GM21423 (cell line): ENCODE measurements around the gene MESP1.

ENCODE experiments used
- ATAC-seq: cut with Tn5 transposase; IDR thresholded peaks from one replicate; pipeline ENCODE4 v1.9.1; 2021; ENCODE audit warnings: mild to moderate bottlenecking, moderate library complexity; ENCODE audit not compliant: unreplicated experiment

MESP1 gene

DNA sequence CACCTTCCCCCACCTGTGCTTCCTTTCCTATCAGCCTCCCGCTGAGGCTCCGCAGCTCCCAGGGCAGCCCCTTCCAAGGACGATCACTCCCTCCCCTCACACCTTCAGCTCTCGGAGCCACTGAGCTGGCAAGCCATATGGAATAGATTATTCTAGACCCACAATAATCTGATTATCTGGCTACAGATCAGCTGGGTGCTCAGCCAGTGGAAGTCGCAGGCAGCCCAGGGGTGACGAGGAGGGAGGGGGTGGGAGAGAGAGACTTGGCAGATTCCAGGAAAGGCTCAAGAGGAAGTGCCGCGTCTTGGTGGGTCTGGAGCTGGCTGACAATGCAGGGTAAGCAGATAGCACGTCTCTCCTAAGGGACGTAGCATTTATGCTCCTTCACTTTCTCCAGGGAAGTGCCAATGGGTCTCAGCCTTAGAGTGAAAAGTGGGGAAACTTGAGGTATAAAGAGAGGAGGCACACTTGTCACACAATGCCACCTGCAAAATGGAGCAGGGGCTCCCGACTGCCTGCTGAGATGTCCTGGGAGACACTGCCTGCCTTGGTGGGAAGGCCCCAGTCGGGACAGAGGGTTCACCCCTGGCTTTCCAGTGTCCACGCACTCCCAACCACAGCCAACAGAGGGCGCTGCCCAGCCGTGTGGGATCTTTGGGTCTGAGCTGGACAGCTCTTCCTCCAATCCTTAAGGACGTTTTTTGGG is 9.4 kb upstream of the MESP1 start:
- ATAC-seq: no peak

DNA sequence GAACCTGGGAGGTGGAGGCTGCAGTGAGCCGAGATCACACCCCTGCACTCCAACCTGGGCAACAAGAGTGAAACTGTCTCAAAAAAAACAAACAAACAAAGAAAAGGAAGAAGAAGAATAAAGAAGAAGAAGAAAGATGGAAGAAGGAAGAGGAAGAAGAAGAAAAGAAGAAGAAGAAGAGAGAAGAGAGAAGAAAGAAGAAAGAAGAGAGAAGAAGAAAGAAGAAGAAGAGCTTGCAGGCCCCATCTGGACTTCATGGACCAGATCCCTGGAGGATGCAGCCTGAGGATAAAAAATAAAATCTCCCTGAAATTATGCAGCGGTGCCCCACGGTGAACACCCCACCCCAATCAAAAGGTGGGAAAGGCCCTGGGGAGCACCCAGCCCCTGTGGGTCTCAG is 8.8 kb upstream of the MESP1 start:
- no peak for ATAC-seq

DNA sequence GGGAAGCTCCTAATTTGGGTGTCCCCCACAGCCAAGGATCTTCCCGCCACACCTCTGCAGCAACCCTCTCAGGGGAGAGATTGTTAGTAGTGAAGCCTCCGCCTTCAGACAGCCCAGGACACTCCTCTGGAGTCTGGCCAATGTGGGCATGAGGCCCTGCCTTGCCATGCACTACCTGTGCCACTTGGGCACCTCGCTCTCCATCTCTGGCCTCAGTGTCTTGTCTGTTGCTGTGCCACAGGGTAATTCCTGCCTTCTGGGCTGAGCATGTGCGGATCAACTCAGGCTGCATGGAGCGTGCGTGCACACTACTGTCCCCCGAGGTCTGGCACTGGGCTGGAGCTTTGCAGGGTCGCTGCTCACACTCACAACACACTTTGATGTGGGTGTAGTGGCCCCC is 7.9 kb upstream of the MESP1 start:
- ATAC-seq: no peak

DNA sequence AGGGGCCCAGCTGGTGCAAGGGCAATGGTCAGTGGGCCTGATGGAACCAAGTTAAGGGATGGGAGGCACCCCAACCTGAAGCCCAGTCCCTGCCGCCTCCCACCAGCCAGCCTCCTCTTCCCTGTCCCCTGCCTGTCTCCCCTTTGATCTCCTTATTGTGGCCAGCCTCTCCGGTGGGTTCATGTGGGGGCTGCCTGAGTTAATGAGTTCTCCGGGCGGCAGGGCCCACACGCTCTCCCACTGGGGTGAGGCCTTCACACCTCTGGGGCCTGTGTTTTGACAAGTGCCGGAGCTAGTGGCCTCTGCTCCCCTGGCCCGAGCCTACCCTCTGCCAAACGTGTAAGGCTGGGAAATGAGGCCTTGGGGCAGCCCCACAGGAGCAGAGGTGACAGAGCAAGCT is 7.2 kb upstream of the MESP1 start:
- no peak for ATAC-seq

DNA sequence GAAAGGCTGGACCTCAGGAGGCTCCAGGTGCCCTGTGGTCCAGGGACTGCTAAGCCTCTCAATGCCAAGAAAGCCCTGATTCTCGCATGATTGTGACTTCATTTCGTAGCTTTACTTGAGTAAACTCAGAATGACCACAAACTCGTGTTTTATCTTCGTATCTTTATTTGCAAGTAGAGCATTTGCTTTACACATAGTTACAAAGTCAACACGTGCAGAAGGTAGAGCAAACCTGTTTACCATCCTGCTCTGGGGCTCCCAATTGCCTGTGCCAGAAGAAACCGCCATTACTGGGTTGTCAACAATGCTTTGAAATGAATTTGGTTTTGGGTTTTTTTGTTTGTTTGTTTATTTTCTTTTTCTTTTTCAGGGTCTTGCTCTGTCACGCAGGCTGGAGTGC is 5.8 kb upstream of the MESP1 start:
- ATAC-seq: no peak

DNA sequence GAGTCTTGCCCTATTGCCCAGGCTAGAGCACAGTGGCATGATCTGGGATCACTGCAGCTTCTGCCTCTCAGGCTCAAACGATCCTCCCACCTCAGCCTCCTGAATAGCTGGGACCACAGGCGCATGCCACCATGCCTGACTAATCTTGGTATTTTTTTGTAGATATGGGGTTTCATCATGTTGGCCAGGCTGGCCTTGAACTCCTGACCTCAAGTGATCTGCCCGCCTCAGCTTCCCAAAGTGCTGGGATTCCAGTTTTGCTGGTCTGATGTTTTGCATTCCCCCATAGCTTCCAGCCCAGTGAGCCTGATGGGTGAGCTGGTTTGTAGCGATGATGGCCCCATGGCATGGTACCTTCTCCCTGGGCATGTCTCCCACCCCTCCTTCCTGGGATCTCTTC is 4.7 kb upstream of the MESP1 start:
- no peak for ATAC-seq

DNA sequence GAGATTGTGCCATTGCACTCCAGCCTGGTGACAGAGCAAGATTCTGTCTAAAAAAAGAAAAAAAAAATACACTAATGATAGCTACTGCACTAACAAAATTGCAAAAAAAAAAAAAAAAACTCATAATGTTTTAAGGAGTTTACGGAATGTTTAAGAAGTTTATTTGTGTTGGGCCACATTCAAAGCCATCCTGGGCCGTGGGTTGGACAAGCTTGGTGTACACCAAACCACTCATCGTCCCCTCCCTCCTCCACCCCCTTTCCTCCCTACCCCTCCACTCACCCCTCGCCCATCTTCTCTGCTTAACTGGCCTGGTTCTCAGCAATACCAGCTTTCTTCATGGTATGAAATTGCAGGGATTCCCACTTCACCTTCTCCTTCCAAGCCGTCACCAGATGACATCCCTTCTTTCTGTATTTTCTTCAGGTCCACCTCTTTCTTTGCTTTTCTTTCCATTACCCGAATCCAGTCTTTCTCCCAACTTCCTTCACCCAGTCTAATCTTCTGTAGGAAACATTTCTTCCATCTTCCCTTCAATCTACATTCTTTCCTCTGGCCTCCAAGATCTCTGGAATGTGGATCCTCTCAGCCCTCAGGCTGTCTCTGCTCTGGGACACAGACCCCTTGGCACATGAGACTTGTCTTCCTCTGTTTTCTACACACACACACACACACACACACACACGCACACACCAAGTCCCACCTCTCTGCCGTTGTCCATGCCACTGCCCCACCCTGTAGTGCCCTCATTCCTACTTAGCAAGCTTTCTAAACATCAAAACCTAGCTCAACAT is 3.5 kb upstream of the MESP1 start:
- no peak for ATAC-seq

DNA sequence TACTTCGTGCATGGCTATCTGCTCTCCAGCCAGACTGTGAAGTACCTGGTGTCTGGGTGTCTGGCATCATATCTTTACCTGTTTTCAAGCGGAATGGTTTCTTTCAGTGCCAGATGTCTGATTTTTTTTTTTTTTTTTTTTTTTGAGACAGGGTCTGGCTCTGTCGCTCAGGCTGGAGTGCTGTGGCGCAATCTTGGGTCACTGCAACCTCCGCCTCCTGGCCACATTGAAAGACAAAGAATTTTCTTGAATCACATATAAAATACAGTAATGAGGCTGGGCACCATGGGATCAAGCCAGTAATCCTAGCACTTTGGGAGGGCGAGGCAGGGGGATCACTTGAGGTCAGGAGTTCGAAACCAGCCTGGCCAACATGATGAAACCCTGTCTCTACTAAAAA is 2.8 kb upstream of the MESP1 start:
- no peak for ATAC-seq

DNA sequence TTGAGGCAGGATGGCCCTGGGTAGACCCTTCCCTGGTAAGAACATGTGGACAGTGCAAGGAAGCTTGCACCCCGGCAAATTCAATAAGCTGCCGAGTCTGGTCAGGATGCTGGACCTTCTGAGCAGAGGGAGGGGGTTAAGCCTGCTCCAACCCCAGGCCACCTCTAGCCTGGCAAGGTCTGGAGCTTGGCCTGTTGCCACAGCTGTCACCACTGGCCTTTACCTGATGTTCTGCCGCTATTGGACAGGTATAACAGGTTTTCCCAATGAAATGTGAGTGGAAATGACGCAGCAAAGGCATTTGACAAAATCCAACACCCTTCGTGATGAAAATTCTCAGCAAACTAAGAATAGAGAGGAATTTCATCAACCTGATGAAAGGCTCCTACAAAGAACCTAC is 699 bp upstream of the MESP1 start:
- ATAC-seq: no peak

DNA sequence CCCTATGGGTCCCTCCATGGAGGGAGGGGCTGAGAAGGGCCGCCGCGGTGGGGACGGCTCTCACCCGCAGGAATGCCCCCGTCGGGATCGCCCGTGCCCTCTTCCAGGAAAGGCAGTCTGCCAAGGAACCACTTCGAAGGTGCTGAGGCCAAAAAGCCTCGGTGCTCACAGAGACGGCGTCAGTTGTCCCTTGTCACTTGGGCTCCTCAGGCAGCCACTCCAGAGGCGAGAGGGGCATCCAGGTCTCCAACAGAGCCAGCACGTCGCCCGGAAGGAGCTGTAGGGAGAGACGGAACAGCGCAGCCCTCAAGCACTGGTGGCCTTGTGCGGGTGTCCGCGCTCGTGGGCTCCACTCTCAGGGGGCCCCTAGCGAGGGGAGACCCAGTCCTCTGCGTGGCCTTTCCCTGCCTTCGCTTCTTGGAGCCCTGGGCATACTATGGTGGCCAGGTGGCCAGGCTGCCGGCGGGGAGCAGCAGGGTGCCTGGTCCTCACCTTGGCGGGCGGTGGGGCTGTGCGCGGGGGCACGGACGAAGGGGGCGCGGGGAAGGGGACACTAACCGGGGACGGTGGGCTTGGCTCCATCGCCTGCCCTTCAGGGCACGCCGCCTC is 994 bp downstream of the MESP1 start:
- ATAC-seq: peak; percentile 8

DNA sequence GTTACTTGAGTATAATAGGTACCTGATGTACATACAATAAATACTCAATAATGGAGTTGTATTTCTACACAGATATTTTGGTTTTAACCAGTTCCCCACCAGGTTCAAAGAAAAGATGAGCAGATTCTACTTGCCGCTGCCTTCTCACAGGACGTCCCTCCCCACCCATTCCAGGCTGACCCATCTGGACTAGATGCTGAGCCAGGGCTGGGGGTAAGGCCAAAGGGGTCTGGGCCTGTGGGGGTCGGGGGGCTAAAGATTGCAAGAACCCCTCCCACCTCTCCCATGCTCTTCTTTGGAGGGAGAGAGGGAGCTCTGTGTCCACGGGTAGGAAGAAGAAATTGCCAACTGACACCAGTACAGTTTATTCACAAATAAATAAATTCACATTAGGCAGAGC is 1.5 kb downstream of the MESP1 start:
- ATAC-seq: no peak

DNA sequence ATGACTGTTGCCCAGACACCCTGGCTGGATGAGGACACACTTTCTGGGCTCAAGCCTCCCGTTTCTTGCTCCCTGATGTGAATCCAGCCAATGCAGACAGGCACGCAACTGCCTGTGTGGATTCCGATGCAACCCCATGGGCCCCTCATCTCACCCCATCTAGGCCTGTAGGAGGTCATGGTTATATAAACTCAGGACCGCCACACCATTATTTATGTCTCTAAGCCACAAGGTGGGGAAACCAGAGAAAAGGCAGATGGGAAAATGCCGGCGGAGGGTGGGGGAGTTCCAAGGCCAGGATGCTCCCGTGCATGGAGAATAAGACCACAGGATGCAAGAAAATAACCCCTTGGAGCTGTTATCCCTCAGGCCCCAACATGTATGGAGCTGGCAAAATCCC is 2.0 kb downstream of the MESP1 start:
- ATAC-seq: no peak

DNA sequence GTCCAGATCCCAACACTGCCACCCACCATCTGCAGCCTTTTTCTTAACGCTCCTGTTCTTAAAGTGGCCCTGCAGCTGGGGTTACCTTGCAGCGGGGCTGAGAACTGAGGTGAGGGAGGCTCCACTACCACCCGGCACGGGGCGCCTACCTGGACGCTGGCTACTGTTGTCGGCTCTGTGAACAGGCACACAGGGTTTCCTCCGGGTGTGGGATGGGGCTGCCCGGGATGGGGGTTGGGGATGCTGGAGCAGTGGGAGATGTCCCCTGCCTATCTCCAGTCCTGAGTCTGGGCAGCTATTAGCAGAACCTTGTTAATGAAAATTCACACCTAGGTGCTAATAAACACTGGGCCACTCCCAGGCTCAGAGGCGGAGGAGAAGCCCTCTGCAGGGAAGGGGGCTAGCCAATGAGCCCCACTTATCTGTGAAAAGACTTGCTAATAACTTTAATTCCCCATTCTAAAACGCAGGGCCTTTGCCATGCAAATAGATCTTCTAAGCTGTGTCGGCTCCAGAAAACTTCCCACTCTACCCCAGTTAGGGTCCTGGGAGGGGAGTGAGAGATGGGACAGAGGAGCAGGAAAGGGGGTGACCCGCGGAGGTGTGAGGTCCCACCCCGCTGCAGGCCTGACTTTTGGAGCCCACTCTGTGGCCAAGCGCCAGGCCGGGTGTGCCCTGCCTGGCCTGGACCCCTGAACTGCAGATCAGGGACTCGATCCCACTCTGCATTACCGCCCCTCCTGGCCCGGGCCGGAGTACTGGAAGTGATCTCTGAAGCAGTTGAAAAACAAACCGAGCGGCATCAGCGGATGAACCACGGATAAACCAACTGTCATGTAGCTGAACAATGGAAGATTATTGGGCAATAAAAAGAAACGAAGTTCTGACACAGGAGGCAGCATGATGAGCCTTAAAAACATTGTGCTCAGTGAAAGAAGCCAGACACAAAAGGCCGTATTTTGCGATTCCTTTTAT is 3.1 kb downstream of the MESP1 start:
- no peak for ATAC-seq

DNA sequence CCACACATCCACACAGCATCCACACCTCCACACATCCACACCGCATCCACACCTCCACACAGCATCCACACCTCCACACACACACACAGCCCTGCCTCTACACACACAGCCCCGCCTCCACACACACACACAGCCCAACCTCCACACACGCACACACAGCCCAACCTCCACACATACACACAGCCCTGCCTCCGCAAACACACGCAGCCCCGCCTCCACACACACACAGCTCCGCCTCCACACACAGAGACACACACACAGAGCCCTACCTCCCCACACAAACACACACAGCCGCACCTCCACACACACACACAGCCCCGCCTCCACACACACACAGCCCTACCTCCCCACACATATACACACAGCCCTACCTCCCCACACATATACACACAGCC is 4.7 kb downstream of the MESP1 start:
- ATAC-seq: no peak

DNA sequence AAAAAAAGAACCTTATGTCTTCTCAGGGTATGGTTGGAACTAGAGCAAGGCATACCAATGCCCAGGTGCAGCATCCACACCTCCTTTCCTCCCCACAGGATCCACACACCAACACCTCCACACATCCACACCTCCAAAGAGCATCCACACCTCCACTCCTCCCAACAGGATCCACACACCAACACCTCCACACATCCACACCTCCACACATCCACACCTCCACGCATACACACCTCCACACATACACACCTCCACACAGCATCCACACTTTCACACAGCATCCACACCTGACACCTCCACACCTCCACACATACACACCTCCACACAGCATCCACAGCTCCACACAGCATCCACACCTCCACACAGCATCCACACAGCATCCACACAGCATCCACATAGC is 5.3 kb downstream of the MESP1 start:
- ATAC-seq: no peak

DNA sequence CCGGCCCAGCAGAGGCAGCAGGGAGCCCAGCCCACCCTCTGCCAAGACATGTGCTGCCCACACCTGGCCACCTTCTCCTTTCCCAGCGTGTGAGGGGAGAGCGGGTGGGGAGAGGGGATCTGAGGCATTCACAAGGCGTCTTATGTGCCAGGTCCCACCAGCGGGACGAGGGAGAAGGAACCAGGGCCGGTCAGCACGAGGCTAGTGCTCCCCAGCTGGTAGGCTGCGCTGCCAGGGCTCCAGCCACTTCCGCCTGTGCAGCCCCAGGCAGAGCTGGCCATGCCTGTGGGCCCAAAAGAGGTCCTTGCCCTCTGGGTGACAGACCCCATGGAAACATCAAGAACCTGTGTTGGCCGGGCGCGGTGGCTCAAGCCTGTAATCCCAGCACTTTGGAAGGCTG is 5.9 kb downstream of the MESP1 start:
- no peak for ATAC-seq

DNA sequence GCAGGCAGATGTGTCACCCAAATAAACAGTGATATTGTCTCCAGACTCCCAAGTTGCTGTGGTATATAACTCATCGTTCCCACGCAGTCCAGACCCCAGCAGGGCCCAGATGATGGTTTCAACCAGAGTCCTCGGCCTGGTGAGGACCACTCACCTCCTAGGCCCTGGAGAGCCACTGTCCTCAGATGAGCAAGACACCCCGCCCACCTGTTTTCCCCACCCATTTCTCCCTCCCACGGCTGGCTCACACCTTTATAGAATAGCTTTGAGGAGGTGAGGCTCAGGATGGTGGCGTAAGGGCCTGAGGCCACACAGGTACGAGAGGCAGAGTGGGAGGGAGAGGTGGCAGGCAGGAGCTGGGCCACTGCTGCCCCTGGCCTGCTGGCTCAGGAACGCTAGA is 7.5 kb downstream of the MESP1 start:
- no peak for ATAC-seq

DNA sequence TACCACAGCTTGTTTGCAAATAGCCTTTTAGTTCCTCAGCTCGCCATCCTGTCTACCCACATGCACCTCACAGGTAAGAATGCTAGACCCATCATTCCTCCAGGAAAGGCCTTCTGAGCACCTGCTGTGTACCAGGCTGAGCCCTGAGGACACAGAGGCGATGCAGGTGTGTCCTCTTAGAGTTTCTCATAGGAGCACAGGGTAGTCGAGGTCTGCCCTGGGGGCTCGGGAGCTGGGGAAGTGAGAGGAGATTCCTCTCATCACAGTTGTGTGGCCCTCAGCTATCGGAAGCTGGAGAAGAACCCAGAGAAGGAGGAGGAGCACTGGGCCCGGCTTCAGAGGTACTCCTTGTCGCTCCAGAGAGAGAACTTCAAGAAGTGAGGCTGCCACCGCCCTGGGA is 8.0 kb downstream of the MESP1 start:
- no peak for ATAC-seq

DNA sequence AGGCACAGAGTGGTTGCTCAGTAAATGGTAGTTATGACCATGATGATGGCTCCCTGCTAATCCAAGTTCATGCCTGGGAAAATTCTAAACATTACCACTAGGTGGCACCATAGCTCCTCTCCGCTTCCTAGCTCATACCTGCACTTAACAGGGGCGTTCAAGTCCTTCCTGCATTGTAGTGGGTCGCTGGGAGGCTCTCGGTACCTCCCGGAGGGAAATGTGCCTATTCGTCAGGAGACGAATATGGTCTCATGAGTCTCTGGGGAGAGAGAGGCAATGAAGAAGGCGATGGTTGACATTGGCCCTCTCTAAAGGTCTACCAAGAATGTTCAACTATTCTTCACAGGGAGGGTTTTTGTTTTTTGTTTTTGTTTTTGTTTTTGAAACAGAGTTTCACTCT is 10.9 kb downstream of the MESP1 start:
- peak; percentile 60 for ATAC-seq

DNA sequence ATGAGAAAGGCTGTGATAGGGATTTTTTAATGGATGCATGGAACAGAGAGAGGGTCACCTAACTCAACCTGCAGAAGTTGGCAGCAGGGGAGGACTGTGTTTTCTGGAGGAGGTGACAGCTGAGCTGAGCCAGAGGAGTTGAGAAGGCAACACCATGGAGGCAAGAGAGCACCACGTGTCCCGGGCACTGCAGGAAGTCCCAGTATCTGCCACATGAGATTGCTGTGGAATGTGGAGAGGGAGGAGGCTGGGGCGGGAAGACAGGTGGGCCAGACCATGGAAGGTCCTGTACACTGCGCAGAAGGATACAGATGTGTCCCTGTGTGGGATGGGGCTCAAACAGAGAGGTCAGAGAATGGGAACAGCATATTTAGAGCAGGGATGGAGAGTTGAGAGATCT is 15.3 kb downstream of the MESP1 start:
- no peak for ATAC-seq
